Measurements from ENCODE around the gene ARHGAP12.
"Not testable (repeated sequence)": the region's sequence is repeated elsewhere in the genome, so short reads cannot be mapped to it uniquely, and the experiment has no call there.

The ARHGAP12 gene

DNA sequence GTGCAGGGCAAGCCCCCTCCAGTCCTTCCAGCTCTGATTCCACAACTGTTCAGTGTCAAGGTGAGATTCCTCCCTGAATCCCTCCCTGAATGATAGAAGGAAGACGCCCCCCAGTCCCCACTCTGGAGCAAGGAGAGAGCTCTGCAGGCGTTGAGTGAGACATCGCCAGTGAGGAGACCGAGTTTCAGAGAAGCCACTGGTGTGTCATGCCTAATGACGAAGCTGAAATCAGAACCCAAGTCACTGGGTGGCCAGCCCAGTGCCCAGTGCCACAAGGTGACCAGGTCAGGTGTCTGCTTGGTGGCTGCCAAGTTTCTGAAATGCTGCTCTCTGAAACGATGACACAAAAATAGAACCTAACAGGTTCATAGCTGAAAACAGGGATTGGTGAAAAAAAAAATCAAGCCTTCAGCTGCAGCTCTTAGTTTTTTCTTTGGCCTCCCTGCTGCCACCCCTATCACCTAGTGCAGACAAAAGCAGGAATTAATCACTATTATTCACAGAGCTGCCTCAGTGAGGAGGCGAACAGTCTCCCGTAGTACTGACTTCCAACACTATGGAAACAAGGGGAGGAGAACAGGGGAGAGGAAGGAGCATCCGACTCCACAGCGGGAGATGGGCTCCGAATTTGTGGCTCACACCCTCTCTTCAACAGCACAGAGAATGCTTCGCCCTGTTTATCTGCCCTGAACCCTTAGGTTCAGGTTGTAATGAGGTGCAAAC is 153.5 kb downstream of the ARHGAP12 start:
- DNase-seq (ENCODE audit: low read depth, low spot score), result no peak
- no peaks in the 10 kb centered on the region for H3K36me3 ChIP-seq (ENCODE audit: insufficient read depth, low read length)
- no peaks in the 10 kb centered on the region for H3K9me3 ChIP-seq (ENCODE audit: low read depth, low read length)
- H3K9ac ChIP-seq (ENCODE audit: insufficient read length), result no peak overlapping the region
- TF ChIP-seq EZH2 (IDR thresholded peaks at IDR 0.05), result no peak
- TF ChIP-seq FOXP2 (optimal IDR thresholded peaks at IDR 0.05; ENCODE audit: control extremely low read depth, extremely low read length, insufficient read depth), result no peak
- TF ChIP-seq POLR2AphosphoS5 (IDR thresholded peaks at IDR 0.05; ENCODE audit: borderline replicate concordance, low read depth, low read length), result no peak
- H3K4me3 ChIP-seq, result no peak overlapping the region
- H3K27ac ChIP-seq, result no peak overlapping the region

DNA sequence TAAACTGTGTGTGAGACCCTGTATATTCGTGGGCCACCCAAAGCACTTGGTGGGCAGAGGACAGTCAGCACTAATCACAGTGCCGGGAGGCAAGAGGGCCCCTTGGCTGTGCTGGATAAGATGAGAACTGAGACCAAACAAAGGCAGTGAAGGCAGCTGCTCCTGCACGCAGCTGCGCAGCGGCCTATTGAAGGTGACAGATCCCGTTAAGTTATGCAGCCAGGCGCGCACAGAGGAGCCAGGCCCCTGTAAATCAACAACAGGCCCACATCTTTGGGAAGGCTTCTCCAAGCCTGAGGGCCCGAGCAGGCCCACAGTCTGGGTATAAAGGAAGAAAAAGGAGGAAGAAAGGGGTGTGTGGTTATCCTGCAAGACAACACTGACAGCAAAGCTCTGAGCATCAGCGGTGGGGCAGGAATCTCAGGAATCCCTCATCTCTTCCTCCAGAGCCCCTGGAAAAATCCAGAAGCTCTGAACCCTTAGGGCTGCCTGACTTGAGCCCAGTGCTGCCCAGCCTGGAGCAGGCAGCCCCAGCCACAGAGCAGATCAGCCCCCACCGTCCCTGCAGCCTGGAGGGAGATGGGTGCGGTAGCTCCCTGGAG is 154.2 kb downstream of the ARHGAP12 start:
- H3K9me3 ChIP-seq (ENCODE audit: low read depth, low read length), result no peaks in the 10 kb centered on the region
- no peak for TF ChIP-seq FOXP2 (optimal IDR thresholded peaks at IDR 0.05; ENCODE audit: control extremely low read depth, extremely low read length, insufficient read depth)
- no peak for TF ChIP-seq EZH2 (IDR thresholded peaks at IDR 0.05)
- TF ChIP-seq POLR2AphosphoS5 (IDR thresholded peaks at IDR 0.05; ENCODE audit: borderline replicate concordance, low read depth, low read length), result no peak
- no peaks in the 10 kb centered on the region for H3K36me3 ChIP-seq (ENCODE audit: insufficient read depth, low read length)
- no peak overlapping the region for H3K9ac ChIP-seq (ENCODE audit: insufficient read length)
- no peak overlapping the region for H3K4me3 ChIP-seq
- H3K27ac ChIP-seq, result no peak overlapping the region
- no peak for DNase-seq (ENCODE audit: low read depth, low spot score)

DNA sequence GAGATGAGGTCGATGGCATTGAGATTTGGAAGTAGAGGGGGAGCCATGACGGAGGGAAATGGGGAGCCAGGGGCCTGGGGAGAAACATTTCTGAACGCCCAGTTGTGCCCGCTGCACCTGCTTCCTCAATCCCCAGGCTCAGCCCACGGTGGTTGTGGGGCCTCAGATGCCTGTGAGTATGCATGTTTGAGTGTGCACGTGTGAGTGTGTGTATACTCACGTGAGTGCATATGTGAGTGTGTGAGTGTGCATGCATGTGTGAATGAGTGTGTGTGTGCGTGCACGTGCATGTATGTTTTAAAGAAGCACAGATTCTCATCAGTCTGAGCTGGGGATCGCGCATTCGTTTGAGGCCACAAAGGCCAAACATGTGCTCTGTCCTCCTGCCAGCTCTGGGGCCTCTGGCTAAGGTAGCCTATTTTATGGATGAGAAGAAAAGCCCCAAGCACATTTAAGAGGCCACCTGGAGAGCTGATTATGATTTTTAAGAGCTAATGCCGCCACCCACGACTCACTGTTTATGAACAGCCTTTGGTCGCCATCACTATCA is 154.8 kb downstream of the ARHGAP12 start:
- H3K4me3 ChIP-seq, result no peak overlapping the region
- DNase-seq (ENCODE audit: low read depth, low spot score), result no peak
- no peaks in the 10 kb centered on the region for H3K9me3 ChIP-seq (ENCODE audit: low read depth, low read length)
- H3K27ac ChIP-seq, result no peak overlapping the region
- TF ChIP-seq POLR2AphosphoS5 (IDR thresholded peaks at IDR 0.05; ENCODE audit: borderline replicate concordance, low read depth, low read length) (no peak), FOXP2 (optimal IDR thresholded peaks at IDR 0.05; ENCODE audit: control extremely low read depth, extremely low read length, insufficient read depth) (no peak), EZH2 (IDR thresholded peaks at IDR 0.05) (no peak)
- H3K36me3 ChIP-seq (ENCODE audit: insufficient read depth, low read length), result no peaks in the 10 kb centered on the region
- H3K9ac ChIP-seq (ENCODE audit: insufficient read length), result no peak overlapping the region

DNA sequence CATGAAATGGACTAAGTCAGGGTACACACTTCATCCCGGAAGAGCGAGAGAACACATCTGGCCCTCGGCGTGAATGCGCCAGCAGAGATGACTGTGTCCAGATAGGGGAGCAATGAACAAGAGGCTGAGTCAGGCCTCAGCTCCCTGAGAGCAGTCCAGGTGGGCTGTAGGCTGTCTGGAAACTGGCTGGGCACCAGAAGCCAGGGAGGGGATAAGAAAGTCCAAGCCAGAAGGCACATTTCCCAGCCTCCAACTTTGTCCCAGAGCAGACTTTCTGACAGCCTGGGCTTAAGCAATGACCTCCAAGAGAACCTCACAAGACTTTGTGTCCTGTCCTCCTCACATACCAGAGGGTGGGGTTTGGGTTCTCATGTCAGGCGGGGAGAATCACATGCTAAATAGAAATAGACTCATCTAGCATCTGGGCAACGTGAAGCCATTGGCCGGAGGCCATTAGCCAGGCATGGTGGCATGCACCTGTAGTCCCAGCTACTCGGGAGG is 157.2 kb downstream of the ARHGAP12 start:
- TF ChIP-seq EZH2 (IDR thresholded peaks at IDR 0.05) (no peak), POLR2AphosphoS5 (IDR thresholded peaks at IDR 0.05; ENCODE audit: borderline replicate concordance, low read depth, low read length) (no peak), FOXP2 (optimal IDR thresholded peaks at IDR 0.05; ENCODE audit: control extremely low read depth, extremely low read length, insufficient read depth) (no peak)
- DNase-seq (ENCODE audit: low read depth, low spot score), result no peak
- Histone ChIP-seq H3K4me3 (no peak overlapping the region), H3K9ac (ENCODE audit: insufficient read length) (no peak overlapping the region), H3K36me3 (ENCODE audit: insufficient read depth, low read length) (no peaks in the 10 kb centered on the region), H3K27ac (no peak overlapping the region), H3K9me3 (ENCODE audit: low read depth, low read length) (no peaks in the 10 kb centered on the region)

DNA sequence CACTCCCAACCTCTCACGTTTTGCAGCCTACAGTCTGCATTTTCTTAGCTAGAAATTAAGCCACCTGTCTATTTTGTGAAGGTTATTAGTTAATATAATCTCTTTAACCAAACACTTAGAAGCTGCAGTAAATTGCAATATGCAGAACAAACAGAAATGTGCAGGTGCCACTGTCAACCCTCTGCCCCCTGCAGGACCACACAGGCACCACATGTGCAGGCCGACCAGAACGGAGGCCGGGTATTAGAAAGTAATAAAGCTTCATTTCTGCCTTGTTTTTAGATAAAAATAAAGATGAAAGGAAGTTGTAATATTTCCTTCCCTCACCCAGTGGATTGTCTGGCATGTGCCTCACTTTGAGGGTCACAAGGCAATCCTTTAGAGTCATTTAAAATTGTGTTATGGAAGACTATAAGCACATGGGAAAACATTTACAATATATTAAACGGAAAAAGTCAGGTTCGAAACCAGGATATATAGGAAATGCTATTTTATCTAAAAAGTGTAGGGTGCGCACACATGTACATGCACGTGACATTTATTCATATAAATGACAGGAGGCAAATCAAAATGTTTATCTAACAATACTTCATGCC is 158.2 kb downstream of the ARHGAP12 start:
- no peak for TF ChIP-seq FOXP2 (optimal IDR thresholded peaks at IDR 0.05; ENCODE audit: control extremely low read depth, extremely low read length, insufficient read depth)
- no peak for TF ChIP-seq EZH2 (IDR thresholded peaks at IDR 0.05)
- TF ChIP-seq POLR2AphosphoS5 (IDR thresholded peaks at IDR 0.05; ENCODE audit: borderline replicate concordance, low read depth, low read length), result no peak
- no peak overlapping the region for H3K27ac ChIP-seq
- DNase-seq (ENCODE audit: low read depth, low spot score), result no peak
- H3K4me3 ChIP-seq, result no peak overlapping the region
- no peaks in the 10 kb centered on the region for H3K9me3 ChIP-seq (ENCODE audit: low read depth, low read length)
- H3K9ac ChIP-seq (ENCODE audit: insufficient read length), result no peak overlapping the region
- no peaks in the 10 kb centered on the region for H3K36me3 ChIP-seq (ENCODE audit: insufficient read depth, low read length)

DNA sequence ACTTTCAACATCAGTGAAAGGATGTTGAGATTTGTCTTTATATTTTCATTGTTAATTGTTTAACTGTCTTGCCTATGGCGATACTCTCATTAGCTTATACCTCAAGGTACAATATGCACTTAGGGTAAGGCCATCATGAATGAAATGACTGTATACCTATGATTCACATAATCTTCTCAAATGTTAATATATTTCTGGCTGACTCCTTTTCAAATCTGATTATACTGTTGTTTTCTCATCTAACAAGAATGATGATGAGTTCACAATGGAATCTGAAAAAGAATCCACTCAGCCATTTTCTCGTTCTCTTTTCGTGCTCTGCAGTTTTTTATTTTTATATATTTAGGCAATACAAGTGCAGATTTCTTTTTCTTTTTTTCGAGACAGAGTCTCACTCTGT is 159.1 kb downstream of the ARHGAP12 start:
- Histone ChIP-seq H3K4me3 (no peak overlapping the region), H3K9ac (ENCODE audit: insufficient read length) (no peak overlapping the region), H3K36me3 (ENCODE audit: insufficient read depth, low read length) (no peaks in the 10 kb centered on the region), H3K27ac (no peak overlapping the region), H3K9me3 (ENCODE audit: low read depth, low read length) (no peaks in the 10 kb centered on the region)
- TF ChIP-seq EZH2 (IDR thresholded peaks at IDR 0.05) (no peak), POLR2AphosphoS5 (IDR thresholded peaks at IDR 0.05; ENCODE audit: borderline replicate concordance, low read depth, low read length) (no peak), FOXP2 (optimal IDR thresholded peaks at IDR 0.05; ENCODE audit: control extremely low read depth, extremely low read length, insufficient read depth) (no peak)
- DNase-seq (ENCODE audit: low read depth, low spot score), result no peak

DNA sequence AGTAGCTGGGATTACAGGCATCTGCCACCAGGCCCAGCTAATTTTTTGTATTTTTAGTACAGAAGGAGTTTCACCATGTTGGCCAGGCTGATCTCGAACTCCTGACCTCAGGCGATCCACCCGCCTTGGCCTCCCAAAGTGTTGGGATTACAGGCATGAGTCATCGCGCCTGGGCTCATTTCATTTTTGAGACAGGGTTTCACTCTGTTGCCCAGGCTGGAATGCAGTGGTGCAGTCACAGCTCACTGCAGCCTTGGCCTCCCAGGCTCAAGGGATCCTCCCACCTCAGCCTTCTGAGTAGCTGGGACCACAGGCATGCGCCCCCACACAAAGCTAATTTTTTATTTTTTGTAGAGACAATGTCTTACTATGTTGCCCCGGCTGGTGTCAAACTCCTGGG is 159.7 kb downstream of the ARHGAP12 start:
- not testable (repeated sequence) for DNase-seq (ENCODE audit: low read depth, low spot score); H3K9ac ChIP-seq (ENCODE audit: insufficient read length); H3K27ac ChIP-seq; H3K4me3 ChIP-seq; H3K36me3 ChIP-seq (ENCODE audit: insufficient read depth, low read length); H3K9me3 ChIP-seq (ENCODE audit: low read depth, low read length)

DNA sequence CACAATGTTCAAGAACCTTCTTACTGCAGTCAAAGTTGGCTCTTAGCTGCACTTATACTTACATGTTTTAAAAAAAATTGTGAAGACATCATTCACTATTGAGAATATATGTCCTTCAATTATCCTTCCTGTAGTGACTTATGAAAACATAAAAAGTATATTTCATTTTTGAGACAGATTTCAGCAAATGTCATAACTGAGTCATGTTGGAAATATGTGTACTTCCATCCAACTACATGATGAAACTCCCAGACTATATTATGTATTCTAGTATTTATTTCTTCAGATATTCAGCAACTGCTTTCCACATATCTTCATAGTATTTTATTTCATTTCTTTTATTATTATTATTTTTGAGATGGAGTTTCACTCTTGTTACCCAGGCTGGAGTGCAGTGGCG is 160.2 kb downstream of the ARHGAP12 start:
- no peak overlapping the region for H3K4me3 ChIP-seq
- H3K9me3 ChIP-seq (ENCODE audit: low read depth, low read length), result no peaks in the 10 kb centered on the region
- no peaks in the 10 kb centered on the region for H3K36me3 ChIP-seq (ENCODE audit: insufficient read depth, low read length)
- DNase-seq (ENCODE audit: low read depth, low spot score), result no peak
- TF ChIP-seq POLR2AphosphoS5 (IDR thresholded peaks at IDR 0.05; ENCODE audit: borderline replicate concordance, low read depth, low read length), result no peak
- no peak for TF ChIP-seq EZH2 (IDR thresholded peaks at IDR 0.05)
- no peak for TF ChIP-seq FOXP2 (optimal IDR thresholded peaks at IDR 0.05; ENCODE audit: control extremely low read depth, extremely low read length, insufficient read depth)
- no peak overlapping the region for H3K9ac ChIP-seq (ENCODE audit: insufficient read length)
- H3K27ac ChIP-seq, result no peak overlapping the region
